Activated naive CD8-positive, alpha-beta T cell treated with anti-CD3 and anti-CD28 coated beads, Interleukin-2, amount 50 U/mL, for 16 hours (primary cell): ENCODE results near the gene GNAI3.
A peak's percentile ranks its signal among the peaks of the same experiment; 100 is the strongest.

Experiments
- DNase-seq: peaks from one replicate; pipeline ENCODE4 v3.0.0-alpha.2; 2020; ENCODE audit warnings: low read depth, low spot score

Gene GNAI3

DNA sequence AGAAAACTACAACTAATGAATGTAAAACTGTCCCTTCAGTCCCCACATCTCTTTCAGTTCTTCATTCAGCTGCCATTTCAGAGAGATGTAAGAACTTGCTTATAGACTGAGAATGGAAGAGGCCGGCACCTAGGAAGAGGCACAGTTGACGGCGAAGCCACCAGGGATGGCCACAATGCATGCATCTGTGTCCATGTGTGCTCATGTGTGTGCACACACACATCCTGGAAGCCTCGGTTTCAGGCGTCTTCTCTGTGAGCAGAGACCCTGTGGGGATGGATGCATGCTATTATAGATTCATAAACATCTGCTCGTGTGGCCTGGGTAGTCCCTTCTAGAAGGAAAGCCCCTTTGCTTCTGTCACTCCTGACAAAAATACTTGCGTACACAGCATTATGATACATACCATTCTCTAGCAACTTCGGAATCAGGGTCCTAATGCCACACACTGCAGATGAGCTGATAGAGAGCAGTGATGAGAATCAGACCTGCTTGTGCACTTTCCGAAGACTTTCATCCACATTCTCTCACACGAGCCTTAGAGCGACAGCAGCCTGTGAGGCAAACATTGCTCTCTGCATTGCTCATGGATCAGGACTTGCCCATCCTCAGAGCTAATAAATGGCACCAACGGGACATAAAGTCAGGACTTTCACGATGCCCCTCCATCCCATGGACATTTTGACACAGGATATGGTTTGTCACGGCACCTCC, 21.2 kb upstream of the GNAI3 start:
- no peak for DNase-seq

DNA sequence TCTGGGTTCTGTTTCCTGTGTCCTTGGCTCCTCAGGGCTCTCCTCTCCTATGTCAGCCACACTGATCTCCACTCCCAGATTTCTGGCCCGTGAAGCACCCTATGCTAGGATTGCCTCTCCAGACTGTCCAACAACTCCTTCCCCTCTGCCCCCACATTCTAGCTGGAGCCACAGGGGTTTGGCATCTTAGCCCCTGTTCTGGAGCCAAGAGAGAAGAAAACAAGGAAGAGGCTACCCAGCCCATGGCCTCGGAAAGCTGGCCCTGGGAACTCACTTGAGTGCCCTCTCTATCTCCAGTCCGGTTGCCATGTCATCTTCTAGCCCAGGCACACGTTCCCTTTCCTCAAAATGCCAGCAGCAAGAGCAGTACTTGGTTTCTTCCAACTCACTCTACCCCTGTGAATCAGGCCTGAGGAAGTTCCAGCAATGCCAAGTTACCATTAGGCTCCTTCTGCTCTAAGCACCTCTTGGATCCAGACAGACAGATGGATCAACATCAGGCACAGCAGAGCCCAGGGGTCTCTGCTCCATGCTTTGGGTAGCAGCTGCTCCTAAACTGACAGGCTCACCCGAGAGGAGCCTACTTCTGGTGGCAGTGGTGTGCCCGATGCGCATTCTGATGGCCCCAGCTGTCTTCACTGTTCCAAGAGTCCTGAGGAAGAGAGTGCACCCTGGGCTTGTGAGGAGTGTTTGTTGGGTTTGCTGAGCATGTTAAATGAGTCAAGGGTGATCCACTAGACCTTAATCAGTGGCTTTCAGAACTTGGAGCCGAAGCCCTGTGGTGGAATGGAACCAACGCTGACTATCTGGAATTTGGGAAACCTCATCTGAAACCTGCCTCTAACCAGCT, 20.3 kb upstream of the GNAI3 start:
- no peak for DNase-seq

DNA sequence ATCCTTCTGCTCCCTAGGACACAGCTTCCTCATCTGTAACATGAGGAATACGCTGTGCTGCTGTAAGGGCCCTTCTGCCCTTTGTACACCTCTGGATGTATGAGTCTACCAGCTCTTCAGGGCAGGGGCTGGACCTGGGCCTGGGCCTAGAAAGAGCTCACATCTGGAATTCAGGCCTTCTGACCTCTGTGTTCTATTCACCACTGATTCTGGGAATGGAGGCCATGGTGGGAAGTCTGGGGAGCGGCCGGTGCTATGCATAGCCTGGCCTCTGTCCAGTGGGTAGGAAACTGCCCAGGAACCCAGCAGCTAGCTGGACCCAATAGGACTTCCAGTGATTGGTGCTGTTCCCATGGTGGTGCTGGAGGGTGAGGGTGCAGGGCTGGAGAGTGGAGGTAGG, 19.7 kb upstream of the GNAI3 start:
- no peak for DNase-seq

DNA sequence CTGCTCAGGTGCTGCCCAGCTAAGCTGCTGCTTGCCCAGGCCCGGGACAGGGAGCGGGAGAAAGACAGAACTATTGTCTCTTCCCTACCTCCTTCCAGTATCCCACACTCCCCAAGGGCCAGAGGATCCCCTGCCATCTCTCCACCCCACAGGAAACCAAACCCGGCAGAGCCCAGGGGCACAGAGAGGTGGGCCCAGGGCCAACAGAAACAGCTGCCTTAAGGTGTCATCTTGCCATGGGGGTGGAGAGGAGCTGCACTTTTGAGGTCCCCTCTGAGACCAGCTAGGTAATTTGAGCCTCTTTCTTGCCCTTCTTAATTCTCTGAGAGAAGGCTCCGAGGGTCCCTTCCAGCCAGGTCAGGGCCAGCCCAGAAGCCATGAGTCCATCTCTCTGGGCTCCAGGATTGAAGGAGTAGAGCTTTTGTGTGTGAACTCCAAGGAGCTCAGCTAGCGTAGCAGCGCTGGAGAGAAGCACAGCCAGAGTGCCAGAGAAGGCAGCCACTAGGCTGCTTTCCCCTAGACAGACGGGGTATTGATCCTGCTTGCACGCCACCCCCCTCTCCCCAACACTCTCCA, 18.4 kb upstream of the GNAI3 start:
- DNase-seq = no peak

DNA sequence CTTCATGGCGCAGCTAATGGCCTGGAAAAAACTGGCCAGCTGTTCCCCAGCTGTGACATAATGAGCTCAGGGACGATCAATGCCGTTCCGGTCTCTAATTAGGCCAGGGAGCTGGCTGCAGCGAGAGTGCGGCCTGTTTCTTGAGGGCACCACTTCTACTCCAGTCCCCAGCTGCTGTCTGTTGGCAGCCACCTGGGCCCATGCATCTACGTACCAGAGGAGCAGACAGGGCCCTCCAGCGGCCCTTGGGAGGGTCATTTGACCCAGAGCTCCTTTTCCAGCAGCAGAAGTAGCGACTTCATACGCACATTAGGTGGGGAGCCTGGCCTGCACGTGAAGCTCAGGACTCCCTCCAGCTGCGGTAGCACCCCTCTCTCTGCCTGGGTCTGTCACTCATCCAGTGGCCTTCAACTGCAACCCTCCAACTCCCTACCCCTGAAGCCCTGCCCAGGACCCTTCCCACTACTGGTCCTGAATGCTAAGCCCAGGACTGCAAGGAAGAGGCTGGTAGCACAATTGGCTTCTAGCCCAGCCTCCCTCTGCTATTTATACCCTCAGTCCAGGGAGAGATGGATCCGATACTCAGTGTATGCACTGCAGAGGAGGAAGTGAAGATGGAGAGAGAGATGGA, 17.8 kb upstream of the GNAI3 start:
- no peak for DNase-seq

DNA sequence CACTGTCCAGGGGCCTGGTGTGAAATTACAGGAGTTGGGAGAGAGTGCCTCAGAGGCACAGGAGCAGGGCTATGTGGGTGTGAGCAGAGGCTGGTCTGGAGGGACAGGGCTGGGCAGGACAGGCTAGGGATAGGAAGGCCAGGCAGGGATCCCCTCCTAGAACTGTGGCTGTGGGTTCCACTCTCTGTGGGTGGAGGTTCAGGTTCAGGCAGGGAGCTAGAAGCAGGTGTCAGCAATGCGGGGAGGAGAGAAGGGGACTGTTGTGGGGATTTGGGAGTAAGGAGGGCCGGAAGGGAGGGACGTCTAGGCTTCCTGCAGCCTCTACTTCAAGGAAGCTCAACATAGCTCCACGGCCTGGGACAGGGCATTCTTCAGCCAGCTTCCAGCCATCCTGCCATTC, 17.0 kb upstream of the GNAI3 start:
- DNase-seq = no peak

DNA sequence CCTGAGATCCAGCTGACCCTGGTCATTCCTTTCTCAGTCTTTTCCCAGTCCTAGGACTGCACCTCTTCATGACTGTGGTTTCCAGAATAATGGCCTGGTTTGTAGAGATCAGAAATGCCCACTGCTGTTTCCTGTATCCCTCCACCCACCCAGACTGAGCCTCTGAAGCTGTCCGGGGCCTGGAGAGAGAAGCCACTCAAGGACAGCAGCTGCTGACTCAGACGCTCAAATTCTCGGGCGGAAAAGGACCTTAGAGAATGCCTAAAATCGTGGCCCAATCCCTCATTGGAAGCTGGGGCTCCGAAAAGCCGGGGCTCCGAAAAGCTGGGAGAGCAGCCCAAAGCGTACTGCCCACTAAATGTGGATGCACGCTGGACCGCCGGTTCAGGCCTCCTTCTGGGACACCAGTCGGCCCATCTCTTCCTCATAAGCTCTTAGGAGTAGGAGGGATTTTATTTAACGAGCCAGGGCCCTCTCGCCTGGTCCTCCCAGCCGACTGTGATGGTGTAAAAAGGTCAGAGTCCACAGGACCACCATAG, 16.5 kb upstream of the GNAI3 start:
- no peak for DNase-seq

DNA sequence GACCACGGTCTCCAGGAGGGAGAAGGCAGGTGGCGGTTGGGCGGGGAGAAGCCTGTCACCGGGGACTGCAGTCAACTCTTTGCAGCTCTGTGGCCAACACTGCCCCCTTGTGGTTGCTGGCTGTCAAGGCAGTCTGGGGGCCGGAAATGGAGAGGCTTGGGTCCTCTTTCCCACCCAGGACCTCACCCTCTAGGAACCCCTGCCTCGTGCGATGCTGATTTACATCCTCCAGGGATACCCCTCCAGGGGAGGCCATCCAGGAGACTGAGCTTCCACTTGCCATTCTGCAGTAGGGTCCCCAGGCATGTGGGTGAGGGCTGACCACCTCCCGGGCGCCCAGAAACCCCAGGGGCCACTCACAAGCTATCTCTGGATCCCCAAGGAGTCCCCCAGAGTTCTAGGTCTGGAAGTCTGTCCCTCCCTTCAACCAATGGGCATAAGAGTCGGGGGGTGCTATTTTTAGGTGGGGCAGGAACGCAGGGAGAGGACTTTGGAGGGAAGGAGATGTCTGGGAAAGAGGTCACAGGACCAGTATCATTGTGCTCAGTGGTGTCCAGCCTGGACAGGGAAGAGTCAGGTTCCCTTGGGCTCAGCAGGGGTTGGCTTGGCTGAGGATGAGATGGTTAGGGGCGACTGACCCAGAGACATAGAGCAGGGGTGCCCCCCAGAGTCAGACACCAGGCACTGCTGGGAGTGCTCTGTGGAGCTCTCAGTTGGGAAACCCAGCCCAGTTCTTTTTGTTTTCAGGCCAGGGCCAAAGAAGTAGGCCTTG, 15.9 kb upstream of the GNAI3 start:
- peak; percentile 84 for DNase-seq

DNA sequence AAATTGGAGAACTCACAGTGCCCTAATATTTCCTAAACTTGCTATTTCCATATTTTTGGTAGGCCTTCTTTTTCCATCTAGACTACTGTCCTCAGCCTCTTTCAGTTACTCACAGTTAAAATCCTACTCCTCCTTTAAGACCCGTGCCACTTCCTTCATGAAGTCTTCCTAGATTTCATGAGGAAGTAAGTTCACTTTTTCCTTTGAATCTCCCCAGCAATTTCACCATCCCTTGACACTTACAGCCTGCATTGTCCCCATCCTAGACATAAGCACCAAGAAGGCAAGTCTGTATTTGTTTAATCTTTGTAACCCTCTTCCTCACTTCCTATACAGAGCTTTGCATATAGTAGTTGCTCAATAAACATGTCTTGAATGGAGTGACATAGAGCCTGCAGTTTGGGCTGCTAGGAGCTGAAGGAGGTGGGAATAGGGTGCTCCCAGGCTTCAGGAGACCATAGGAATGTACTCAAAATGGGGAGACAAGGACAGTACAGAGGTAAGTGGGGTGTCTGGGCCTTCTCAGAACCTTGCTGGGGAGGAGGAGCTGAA, 14.0 kb upstream of the GNAI3 start:
- no peak for DNase-seq

DNA sequence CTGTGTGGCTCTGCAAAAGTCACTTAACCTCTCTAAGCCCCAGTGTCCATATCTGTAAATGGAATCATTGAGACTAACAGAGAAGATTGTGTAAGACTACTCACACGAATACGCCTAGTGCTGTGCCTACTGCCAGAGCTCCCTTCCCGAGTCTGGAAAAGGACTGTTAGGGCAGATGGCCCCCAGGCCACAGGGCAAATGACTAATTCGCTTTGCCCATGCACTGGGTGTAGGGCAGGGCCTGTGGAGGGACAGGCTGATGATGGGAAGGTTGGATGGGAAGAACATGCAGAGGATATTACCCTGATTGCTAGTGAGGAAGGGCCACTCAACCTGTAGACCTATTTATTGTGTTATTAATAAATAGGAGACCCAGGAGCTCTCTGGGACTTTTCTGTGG, 12.9 kb upstream of the GNAI3 start:
- no peak for DNase-seq

DNA sequence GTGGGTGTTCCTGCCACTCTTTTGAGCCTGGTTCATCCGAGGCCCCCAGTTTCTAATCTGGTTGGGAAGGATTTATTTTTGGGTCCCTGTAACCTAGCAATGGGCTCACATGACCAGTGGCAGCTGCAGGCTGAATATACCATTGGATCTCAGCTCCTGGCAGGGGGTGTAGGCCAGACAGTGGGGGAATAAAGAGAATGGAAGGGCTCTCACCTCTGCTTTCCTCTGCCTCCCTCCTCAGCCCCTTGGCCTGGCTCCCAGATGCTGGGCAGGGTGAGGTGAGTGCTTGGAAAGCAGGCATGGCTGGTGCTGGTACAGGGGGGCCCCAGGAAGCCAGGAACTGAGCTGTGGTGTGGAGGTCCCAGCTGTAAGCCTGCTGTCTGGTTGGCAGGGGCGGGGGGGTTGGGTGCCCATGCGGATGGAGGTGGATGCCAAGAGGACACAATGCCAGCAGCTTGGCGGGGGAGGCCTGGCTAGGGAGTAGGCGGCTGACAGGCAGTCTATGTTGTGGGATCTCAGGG, 12.4 kb upstream of the GNAI3 start:
- no peak for DNase-seq

DNA sequence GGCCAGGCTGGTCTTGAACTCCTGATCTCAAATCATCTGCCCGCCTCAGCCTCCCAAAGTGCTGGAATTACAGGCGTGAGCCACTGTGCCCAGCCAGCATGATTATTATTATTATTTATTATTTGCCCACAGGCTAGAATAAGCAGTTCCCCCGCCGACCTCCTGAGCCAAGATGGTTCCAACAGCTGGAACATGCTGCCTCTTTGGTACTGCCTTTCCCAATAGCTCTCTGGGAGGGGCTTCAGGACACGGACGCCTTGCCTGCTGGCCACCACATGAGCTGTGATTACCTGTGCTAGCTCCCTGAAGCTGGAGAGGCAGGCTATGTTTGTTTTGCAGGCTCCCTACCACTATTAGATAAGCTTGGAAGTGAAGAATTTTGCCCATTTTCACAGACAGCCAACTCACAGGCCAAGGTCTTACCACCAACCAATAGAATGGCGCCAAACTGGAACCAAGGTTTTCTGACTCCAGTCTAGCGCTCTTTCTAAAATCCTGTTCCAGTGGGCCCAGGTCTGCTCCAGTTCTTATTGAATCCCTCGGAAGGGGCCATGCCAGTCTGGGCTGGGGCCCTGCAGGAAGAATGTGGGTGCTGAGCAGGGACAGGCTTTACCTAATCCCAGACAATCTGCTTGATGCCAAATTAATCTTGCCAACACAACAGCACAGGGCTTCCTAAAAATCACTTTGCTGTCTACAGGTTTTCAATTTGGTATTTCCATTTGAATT, 10.8 kb upstream of the GNAI3 start:
- DNase-seq = no peak

DNA sequence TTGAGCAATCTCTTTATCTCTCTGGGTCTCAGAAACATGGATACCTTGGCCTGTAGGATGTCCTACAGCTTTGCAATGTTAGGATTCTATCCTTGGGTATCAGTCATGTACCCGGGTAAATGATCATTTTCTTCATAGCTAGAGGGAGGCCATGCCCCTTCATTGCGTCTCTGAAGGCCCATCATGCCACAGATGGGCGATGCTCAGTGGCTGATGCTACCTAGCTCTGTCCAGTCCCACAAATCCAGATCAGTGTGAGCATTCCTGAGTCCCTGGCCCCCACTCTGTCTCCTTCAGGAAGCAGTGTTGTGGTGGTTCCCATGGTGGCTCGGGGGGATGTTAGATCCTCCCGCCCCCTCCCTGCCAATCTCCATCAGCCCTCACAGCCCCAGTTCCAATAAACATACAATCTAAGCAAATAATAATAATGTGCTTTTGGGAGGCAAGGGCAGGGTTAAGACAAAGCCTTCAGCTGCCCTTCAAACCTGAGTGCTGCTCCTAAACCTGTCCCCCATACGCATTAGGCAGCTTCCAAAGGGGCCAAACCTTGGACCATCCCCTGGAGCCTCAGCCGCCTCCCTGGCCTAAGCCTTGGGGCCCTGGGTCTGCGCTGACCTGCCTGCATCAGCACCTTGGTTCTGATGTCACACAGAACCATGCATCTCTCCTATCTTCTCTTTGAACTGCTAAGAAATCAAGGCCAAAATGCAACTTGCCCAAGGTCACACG, 9.4 kb upstream of the GNAI3 start:
- DNase-seq = no peak

DNA sequence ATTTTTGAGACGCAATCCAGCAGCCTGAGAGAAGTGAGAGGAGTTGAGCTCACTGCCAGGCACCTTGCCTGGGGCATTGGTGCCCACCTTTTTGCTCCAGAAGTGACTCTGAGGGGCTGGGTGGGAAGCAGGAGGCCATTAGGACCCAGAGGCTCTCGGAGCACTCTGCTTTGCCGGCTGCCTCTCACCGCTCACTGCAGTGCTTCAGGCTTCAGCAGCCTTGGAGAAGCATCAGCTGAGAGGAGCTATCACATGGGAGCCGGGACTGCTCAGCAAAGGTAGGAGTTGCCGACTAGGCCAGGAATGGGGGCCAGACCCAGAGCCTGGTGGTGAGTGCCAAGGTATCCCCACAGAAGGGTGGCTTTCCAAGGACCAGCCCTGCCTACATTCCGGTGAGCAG, 8.7 kb upstream of the GNAI3 start, which contains the start of gene GPR61:
GPR61 (plus strand) TSS at position 197 of the 400 bp plus-strand sequence. CDS start 3,151 bp downstream, outside the sequence.
- no peak for DNase-seq

DNA sequence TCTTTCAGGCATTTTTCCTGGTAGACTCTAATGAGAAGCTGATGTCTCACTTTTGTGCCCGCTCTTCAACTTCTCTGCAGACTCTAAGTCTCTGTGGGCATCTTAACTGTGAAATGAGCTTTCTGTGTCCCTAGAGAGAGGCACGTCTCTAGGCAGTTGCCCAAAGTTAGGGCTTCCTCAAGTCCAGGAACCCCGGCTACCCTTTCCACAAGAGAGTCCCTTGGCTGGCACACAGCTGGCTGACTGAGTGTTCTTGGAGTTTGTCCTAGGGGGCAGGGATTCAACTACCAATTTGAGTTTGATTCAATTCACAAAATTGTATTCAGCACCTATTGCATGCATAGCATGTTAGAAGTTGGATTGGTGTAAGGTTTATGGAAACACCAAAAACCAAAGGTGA, 7.3 kb upstream of the GNAI3 start:
- DNase-seq = no peak

DNA sequence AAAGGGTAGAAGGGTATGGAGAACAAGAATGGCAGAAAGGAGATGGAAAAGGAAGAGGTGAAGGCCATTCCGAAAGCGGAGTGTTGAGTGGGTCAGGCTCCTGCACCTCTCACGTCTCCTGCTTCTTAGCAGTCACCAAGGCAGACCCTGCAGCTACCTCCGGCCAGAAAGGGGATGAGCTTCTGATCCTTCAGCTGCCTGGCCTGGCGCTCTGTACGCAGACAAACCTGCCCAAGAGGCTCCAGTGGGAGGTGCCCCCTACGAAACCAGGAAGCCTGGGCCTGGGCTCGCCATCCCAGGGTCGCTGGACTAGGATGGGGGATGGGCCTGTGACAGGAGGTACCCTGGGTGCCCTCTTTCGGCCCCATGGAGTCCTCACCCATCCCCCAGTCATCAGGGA, 5.8 kb upstream of the GNAI3 start:
- DNase-seq = no peak

DNA sequence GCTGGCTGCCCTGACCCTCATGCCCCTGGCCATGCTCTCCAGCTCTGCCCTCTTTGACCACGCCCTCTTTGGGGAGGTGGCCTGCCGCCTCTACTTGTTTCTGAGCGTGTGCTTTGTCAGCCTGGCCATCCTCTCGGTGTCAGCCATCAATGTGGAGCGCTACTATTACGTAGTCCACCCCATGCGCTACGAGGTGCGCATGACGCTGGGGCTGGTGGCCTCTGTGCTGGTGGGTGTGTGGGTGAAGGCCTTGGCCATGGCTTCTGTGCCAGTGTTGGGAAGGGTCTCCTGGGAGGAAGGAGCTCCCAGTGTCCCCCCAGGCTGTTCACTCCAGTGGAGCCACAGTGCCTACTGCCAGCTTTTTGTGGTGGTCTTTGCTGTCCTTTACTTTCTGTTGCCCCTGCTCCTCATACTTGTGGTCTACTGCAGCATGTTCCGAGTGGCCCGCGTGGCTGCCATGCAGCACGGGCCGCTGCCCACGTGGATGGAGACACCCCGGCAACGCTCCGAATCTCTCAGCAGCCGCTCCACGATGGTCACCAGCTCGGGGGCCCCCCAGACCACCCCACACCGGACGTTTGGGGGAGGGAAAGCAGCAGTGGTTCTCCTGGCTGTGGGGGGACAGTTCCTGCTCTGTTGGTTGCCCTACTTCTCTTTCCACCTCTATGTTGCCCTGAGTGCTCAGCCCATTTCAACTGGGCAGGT, 5.0 kb upstream of the GNAI3 start:
- DNase-seq = no peak

DNA sequence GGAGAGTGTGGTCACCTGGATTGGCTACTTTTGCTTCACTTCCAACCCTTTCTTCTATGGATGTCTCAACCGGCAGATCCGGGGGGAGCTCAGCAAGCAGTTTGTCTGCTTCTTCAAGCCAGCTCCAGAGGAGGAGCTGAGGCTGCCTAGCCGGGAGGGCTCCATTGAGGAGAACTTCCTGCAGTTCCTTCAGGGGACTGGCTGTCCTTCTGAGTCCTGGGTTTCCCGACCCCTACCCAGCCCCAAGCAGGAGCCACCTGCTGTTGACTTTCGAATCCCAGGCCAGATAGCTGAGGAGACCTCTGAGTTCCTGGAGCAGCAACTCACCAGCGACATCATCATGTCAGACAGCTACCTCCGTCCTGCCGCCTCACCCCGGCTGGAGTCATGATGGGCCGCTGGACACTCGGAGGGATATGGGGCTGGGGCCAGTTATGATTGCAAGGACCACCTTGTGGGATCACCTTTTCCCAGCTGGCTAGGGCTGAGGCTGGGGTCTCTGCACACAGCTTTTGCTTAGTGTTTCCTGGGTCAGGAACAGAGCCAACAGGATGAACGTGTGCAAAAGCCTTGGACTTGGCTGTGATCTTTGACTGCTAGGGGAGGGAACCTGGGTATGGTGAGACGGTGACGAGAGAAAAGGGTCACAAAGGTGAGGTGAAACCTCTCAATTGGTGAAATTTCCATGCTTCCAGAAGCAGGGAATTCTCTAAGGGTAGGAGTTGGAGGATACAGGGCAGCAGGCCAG, 4.3 kb upstream of the GNAI3 start:
- no peak for DNase-seq
